Brain microvascular endothelial cell (primary cell): ENCODE results near the gene CCDC146.

Source experiments
- DNase-seq: peaks from one replicate; pipeline ENCODE4 v3.0.0-alpha.2; 2020
- H3K27ac ChIP-seq: fragments of 250-450 bp; sonication (Bioruptor Pico); 2 replicates; pipeline ENCODE4 v1.5.1; 2020; ENCODE audit warnings: mild to moderate bottlenecking, moderate library complexity
- H3K27me3 ChIP-seq: fragments of 250-450 bp; sonication (Bioruptor Pico); replicated peaks from 2 replicates; pipeline ENCODE4 v1.5.1; 2020; ENCODE audit warnings: mild to moderate bottlenecking
- H3K36me3 ChIP-seq: fragments of 250-450 bp; sonication (Bioruptor Pico); replicated peaks from 2 replicates; pipeline ENCODE4 v1.5.1; 2020; ENCODE audit warnings: mild to moderate bottlenecking
- H3K4me3 ChIP-seq: 2 replicates; pipeline ENCODE4 v1.5.1; 2011; ENCODE audit warnings: low read depth, mild to moderate bottlenecking, control low read depth, low read length, moderate library complexity
- CTCF ChIP-seq: IDR thresholded peaks from 2 replicates; pipeline ENCODE4 v1.5.1; 2011; ENCODE audit warnings: low read depth, mild to moderate bottlenecking, moderate library complexity, low read length, control low read depth, inconsistent platforms; ENCODE audit errors: missing control alignments
- in situ Hi-C: cut with HindIII; loops from 2 replicates; pipeline ENCODE4 v1.10.0; 2017; ENCODE audit warnings: low sequenced_read_pairs, low pct_ligation_motif_present

CCDC146 gene

GRCh38 chr7:77321300-77321699 lies 198.9 kb downstream of the CCDC146 start:
- no peaks in the 10 kb centered on the region for H3K36me3 ChIP-seq

GRCh38 chr7:77326131-77326530 lies 203.7 kb downstream of the CCDC146 start:
- DNase-seq: peak; percentile 25
- Histone ChIP-seq H3K27me3 (no peaks in the 10 kb centered on the region), H3K27ac (no peak overlapping the region), H3K4me3 (no peak overlapping the region), H3K36me3 (no peaks in the 10 kb centered on the region)
- in situ Hi-C loops: no loop called here
- no peak for TF ChIP-seq CTCF

More at GRCh38 chr7:77321300-77321699, 198.9 kb downstream of the CCDC146 start:
- DNase-seq: no peak
- in situ Hi-C loops: no loop called here
- Histone ChIP-seq H3K4me3 (no peak overlapping the region), H3K27me3 (no peaks in the 10 kb centered on the region), H3K27ac (no peak overlapping the region)
- TF ChIP-seq CTCF: no peak

- Histone ChIP-seq H3K27me3 (no peaks in the 10 kb centered on the region), H3K36me3 (no peaks in the 10 kb centered on the region), H3K4me3 (no peak overlapping the region), H3K27ac (no peak overlapping the region)
- DNase-seq: peak; percentile 72
- in situ Hi-C loops: no loop called here
- TF ChIP-seq CTCF: no peak
These were observed 204.9 kb downstream of the CCDC146 start for GRCh38 chr7:77327067-77327931.

- Histone ChIP-seq H3K27ac (peak overlapping the region; percentile 20), H3K36me3 (no peaks in the 10 kb centered on the region), H3K27me3 (no peaks in the 10 kb centered on the region), H3K4me3 (no peak overlapping the region)
- no peak for DNase-seq
- in situ Hi-C loops: no loop called here
- TF ChIP-seq CTCF: no peak
These were observed 205.7 kb downstream of the CCDC146 start for GRCh38 chr7:77327932-77328628.

GRCh38 chr7:77328669-77329068 lies 206.3 kb downstream of the CCDC146 start:
- in situ Hi-C loops: no loop called here
- Histone ChIP-seq H3K4me3 (no peak overlapping the region), H3K36me3 (no peaks in the 10 kb centered on the region), H3K27me3 (no peaks in the 10 kb centered on the region), H3K27ac (peak overlapping the region; percentile 20)
- DNase-seq: no peak
- no peak for TF ChIP-seq CTCF
